ENCODE measurements around the gene ARHGAP30.
"Not testable (repeated sequence)": the region's sequence is repeated elsewhere in the genome, so short reads cannot be mapped to it uniquely, and the experiment has no call there.

ARHGAP30 gene

DNA sequence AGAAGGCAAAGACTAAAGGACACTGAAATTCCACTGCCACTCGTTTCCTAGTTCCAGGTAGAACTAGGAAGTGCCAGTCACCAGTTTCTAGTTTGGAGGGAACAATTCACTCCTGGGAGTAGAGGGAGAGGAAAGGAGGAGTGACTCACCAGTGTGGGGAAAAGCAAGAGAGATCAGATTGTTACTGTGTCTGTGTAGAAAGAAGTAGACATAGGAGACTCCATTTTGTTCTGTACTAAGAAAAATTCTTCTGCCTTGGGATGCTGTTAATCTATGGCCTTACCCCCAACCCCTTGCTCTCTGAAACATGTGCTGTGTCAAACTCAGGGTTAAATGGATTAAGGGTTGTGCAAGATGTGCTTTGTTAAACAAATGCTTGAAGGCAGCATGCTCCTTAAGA is 53.0 kb downstream of the ARHGAP30 start:
- in situ Hi-C loops (cut with HindIII; ENCODE audit: low sequenced_read_pairs), result not testable (repeated sequence)

GRCh38 chr1:161013488-161014230 is 56.0 kb downstream of the ARHGAP30 start:
- in situ Hi-C loops (cut with HindIII; ENCODE audit: low sequenced_read_pairs), result no loop called here

- in situ Hi-C loops (cut with HindIII; ENCODE audit: low sequenced_read_pairs), result no loop called here
Measured at GRCh38 chr1:161013131-161013487, 56.6 kb downstream of the ARHGAP30 start.

DNA sequence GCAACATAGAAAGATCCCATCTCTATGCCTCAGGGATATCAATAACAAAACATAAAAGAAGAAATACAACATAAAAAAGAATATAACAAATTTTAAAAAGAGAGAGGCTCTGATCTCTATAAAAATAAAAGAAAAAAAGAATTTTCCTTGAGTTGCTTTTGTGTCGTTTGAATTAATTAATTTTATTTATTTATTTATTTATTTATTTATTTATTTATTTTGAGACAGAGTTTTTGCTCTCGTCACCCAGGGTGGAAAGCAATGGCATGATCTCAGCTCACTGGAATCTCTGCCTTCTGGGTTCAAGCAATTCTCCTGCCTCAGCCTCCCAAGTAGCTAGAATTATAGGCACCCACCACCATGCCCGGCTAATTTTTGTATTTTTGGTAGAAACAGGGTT is 57.3 kb downstream of the ARHGAP30 start:
- in situ Hi-C loops (cut with HindIII; ENCODE audit: low sequenced_read_pairs), result no loop called here

- in situ Hi-C loops (cut with HindIII; ENCODE audit: low sequenced_read_pairs), result no loop called here
Measured at GRCh38 chr1:161009602-161010211, 60.0 kb downstream of the ARHGAP30 start.

DNA sequence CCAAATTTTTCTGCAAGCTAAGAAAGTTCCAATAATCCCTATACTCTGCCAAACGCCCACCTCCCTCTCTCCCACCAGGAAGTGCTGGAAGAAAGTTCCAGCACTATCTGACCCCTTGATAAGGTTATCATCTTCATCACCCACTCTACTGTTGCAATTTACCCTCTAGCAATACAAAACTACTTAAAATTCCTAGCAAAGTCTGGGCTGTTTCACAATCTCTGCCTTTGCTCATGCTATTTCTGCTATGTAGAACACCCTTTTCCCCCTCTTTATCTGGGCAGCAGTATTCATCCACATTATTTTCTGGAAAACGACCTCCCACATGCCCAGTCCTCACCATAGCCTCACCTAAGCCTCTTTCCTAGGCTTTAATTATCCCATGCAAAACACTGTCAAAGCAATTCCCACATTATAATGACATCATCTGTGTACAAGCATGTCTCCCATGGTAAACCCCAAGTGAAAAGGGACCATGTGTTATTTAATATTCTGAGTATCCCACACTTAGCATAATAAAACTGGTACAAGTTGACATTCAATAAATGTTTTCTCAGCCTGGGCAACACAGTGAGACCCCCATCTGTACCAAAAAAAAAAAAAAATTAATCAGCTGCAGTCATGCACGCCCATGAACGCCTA is 60.7 kb downstream of the ARHGAP30 start:
- in situ Hi-C loops (cut with HindIII; ENCODE audit: low sequenced_read_pairs), result no loop called here

- in situ Hi-C loops (cut with HindIII; ENCODE audit: low sequenced_read_pairs), result no loop called here
Measured at GRCh38 chr1:161007369-161007768, 62.3 kb downstream of the ARHGAP30 start.

DNA sequence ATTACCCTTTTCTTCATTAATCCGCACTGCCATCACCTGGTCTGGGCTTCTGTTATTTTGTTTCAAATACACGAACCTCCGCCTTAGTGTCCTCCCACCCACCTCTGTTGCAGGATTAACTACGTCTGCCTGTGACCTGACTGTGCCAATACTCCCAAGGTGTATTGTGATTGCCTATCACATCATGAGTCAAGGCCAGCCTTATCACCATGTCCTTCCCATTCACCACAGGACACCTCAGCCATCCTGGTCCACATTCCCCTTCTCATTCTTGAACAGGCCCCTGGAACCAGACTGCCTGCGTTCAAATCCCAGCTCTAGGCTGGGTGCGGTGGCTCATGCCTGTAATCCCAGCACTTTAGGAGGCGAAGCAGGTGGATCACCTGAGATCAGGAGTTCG is 63.1 kb downstream of the ARHGAP30 start:
- in situ Hi-C loops (cut with HindIII; ENCODE audit: low sequenced_read_pairs), result no loop called here

- in situ Hi-C loops (cut with HindIII; ENCODE audit: low sequenced_read_pairs), result loop anchor here (5.0 kb wide), 1 partner anchor 91 kb away; no protein-coding TSS in a partner anchor
Measured at GRCh38 chr1:161001525-161001924, 68.2 kb downstream of the ARHGAP30 start.

DNA sequence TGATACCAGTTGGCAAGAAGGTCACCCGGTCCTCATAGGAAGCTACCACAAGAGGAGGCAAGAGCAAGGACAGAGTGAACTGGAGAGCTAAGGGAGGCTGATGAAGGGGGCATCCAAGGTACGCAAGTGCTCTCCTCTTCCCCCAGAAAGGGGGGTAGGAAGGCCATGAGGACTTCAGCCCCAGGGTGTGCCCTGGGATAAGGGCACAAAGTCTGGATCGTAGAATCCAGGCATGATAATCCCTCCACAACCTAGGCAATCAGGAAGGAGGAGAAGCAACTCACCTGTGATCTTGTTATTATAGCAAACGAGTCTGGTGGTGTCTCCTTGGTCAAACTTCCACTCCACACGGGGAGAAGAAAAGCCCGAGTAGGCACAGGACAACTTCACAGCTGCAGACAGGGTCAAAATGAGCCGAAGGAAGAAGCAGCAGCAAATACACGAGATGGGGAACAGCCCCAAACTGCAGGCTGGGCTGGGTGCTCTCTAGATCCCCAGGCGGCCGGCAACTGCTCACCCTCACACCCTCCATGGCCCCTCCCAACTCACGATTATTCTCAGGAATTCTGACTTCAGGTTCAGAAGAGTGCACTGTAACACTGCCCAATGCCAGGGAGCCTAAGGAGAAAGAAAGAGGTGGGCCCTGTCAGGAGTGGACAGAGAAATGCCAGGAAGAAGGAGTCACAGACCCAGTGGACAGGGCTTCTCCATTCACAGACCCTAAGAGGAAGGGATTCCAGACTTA is 68.8 kb downstream of the ARHGAP30 start:
- in situ Hi-C loops (cut with HindIII; ENCODE audit: low sequenced_read_pairs), result loop anchor here (5.0 kb wide), 1 partner anchor 91 kb away; no protein-coding TSS in a partner anchor

GRCh38 chr1:160999376-160999775 is 70.3 kb downstream of the ARHGAP30 start:
- in situ Hi-C loops (cut with HindIII; ENCODE audit: low sequenced_read_pairs), result no loop called here

DNA sequence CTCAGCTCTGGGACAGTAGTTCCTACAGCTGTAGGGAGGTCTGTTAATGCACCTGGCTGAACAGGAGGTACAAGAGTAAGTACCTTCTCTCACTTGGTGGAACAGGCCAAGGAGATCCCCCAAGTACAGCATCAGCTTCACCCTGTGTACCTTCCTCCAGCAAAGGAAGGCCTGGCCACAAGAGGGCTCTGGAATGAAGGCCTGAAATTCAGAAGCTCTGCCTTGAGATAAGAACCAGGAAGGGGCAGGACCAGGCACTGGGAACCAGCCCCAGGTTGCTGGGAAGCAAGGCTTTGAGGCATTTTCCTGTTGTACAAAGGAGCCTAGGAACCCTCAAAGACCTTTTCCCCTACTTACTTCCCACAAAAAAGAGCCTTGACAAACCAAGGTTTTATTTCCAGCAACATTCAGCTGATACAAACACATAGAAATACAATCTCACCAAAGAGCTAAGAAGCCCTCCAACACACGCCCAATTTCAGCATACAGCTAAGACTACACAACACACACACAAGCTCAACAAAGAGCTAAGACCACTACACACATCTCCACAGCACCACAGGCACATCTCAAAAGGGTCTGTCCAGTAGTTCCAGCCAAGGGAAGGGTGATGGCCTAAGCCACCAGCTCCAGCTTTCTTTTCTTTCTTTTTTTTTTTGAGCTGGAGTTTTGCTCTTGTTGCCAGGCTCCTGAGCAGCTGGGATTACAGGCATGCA is 72.2 kb downstream of the ARHGAP30 start:
- in situ Hi-C loops (cut with HindIII; ENCODE audit: low sequenced_read_pairs), result no loop called here

All from endothelial cell of hepatic sinusoid (primary cell).